Ovary (tissue), 9 donors: ENCODE measurements around the gene BCOR. TPM values are rescaled to one million over a fixed set of nuclear protein-coding genes. Genes with fewer than 3 reads are reported as not detected.

Experiments used
- DNase-seq, 5 donors: peaks; one replicate each; pipeline ENCODE4 v3.0.0-alpha.2; 2019 to 2020
- H3K27ac ChIP-seq, 2 donors: fragments of 200-600 bp; one replicate each; pipeline versions ENCODE4 v1.5.1 to v1.8.0; 2019 to 2022
- H3K27me3 ChIP-seq: fragments of 200-600 bp; one replicate; pipeline ENCODE4 v1.8.0; 2022
- H3K36me3 ChIP-seq: fragments of 200-600 bp; sonication (generic); one replicate; pipeline ENCODE4 v1.5.1; 2019
- H3K4me1 ChIP-seq: one replicate; pipeline ENCODE4 v1.8.1; 2013; ENCODE audit warnings: mild to moderate bottlenecking, moderate library complexity; ENCODE audit not compliant: insufficient read depth
- H3K4me3 ChIP-seq: fragments of 200-600 bp; sonication (generic); one replicate; pipeline ENCODE4 v1.5.1; 2017
- H3K9me3 ChIP-seq, 2 donors: fragments of 200-600 bp in 1 of 2; sonication (generic) in 1 of 2; one replicate each; pipeline versions ENCODE4 v1.5.1 to v1.8.1; 2013 to 2019; ENCODE audit warnings: mild to moderate bottlenecking in 1 of 2, moderate library complexity in 1 of 2
- CTCF ChIP-seq, 3 donors: fragments of 450-650 bp in 2 of 3; fragments of 200-600 bp in 1 of 3; IDR thresholded peaks; one replicate each; pipeline versions ENCODE4 v1.5.1 to v1.8.0; 2016 to 2022; ENCODE audit warnings: antibody characterized with exemption in 3 of 3, mild to moderate bottlenecking in 1 of 3
- EP300 ChIP-seq: sonication (generic); formaldehyde crosslinking; IDR thresholded peaks from one replicate; pipeline ENCODE4 v1.6.1; 2017; ENCODE audit warnings: antibody characterized with exemption
- POLR2A ChIP-seq: fragments of 450-650 bp; IDR thresholded peaks from one replicate; pipeline ENCODE4 v1.6.1; 2017; ENCODE audit warnings: antibody characterized with exemption, mild to moderate bottlenecking, moderate library complexity
- WGBS, 3 donors: extraction: QIAGEN DNeasy Blood & Tissue Kit in 1 of 3; methylation state at CpG; one replicate each; pipeline versions ENCODE4 v1.1.5 to v1.1.7; 2013 to 2017; 5-methylcytosine and 5-hydroxymethylcytosine counted together
- intact Hi-C, 4 donors: fragments of 100-400 bp; cut with DNase I; formaldehyde crosslinking; loops; one replicate each; pipeline versions ENCODE4 v1.11.0 to v1.15.1; 2022 to 2023
- polyA plus RNA-seq, 2 donors: library from polyadenylated mRNA; stranded (reverse); fragments of 200-250 nt in 1 of 2; fragments of 350-450 nt in 1 of 2; fragmentation: Illumina TruSeq in 1 of 2; extraction: RNeasy Lipid Tissue Mini Kit (QIAGEN cat#74804) in 1 of 2; gene quantifications; one replicate each; pipeline ENCODE4 v1.2.3, GENCODE V29; 2013 to 2014
- total RNA-seq, 7 donors: library from RNA; depleted of rRNA in 2 of 7; stranded (reverse); fragments of >200 nt in 2 of 7; fragmentation: NEBNext Ultra II Directional in 3 of 7; extraction: Animal tissue kit (Norgen Biotek cat#: 25700) in 3 of 7; gene quantifications; one replicate each; pipeline versions ENCODE4 v1.1.0 to v1.2.4, GENCODE V29; 2016 to 2023
- donor health status: DM: no; HTN: no; CAD: no; lungs with moderate emphysema.
- donor health status: DM: no; HTN: no; CAD: no.
- donor health status: Bipolar disorder and iron deficiency.
- donor health status: DM: yes; HTN: yes; CAD: no.
- donor health status: DM: no; HTN: no; CAD: no.
- donor health status: DM: yes; HTN: yes; CAD: no.

The BCOR gene
- total and polyA plus RNA-seq, 9 donors: 17.7 to 57.2 (median 42.3) TPM

- H3K27me3 ChIP-seq: no peaks in the 10 kb centered on the region
- DNase-seq: no peak
- peaks cover 3% of the 10 kb centered on the region for H3K4me1 ChIP-seq
- no peak overlapping the region for H3K27ac ChIP-seq
- TF ChIP-seq CTCF (IDR thresholded peaks at IDR 0.05): no peak
- H3K4me3 ChIP-seq: no peak overlapping the region
- no peaks in the 10 kb centered on the region for H3K36me3 ChIP-seq
- intact Hi-C loops: loop anchor here in 1 of 4 donors (10.0 kb wide), 1 partner anchor 261 kb away; no protein-coding TSS in a partner anchor
- H3K9me3 ChIP-seq: no peaks in the 10 kb centered on the region
- 47 to 54% (median 52%) methylated on average over 4 of the region's 4 CpGs for WGBS, 3 donors
These were observed 93.6 kb downstream of the BCOR start for GRCh38 chrX:40004246-40004535.

- intact Hi-C loops: loop anchor here in 1 of 4 donors (10.0 kb wide), 1 partner anchor 261 kb away; no protein-coding TSS in a partner anchor
- H3K27ac ChIP-seq: no peak overlapping the region
These were observed 94.1 kb downstream of the BCOR start for GRCh38 chrX:40003428-40004245.

GRCh38 chrX:40003071-40003427 is 94.7 kb downstream of the BCOR start:
- TF ChIP-seq CTCF (IDR thresholded peaks at IDR 0.05): no peak
- TF ChIP-seq EP300: no peak
- TF ChIP-seq POLR2A: no peak
- Histone ChIP-seq H3K4me3 (no peak overlapping the region), H3K36me3 (no peaks in the 10 kb centered on the region), H3K27me3 (no peaks in the 10 kb centered on the region), H3K9me3 (no peaks in the 10 kb centered on the region), H3K27ac (no peak overlapping the region), H3K4me1 (peaks cover 3% of the 10 kb centered on the region)
- intact Hi-C loops: loop anchor here in 1 of 4 donors (10.0 kb wide), 1 partner anchor 262 kb away; no protein-coding TSS in a partner anchor
- 79 to 92% (median 87%) methylated on average over 4 of the region's 4 CpGs for WGBS, 3 donors
- no peak for DNase-seq

More at GRCh38 chrX:40003428-40004245, 94.1 kb downstream of the BCOR start:
- WGBS, 3 donors: 45 to 55% (median 51%) methylated on average over 8 of the region's 8 CpGs
- Histone ChIP-seq H3K4me1 (peaks cover 3% of the 10 kb centered on the region), H3K27me3 (no peaks in the 10 kb centered on the region), H3K9me3 (no peaks in the 10 kb centered on the region), H3K4me3 (no peak overlapping the region), H3K36me3 (no peaks in the 10 kb centered on the region)
- no peak for DNase-seq
- TF ChIP-seq EP300 (no peak), CTCF (IDR thresholded peaks at IDR 0.05) (no peak), POLR2A (no peak)
